Nephron progenitor cell (in vitro differentiated cells): ENCODE results near the gene RASGRP2.

Experiments
- DNase-seq: peaks from one replicate; pipeline ENCODE4 v3.0.0; 2021
- H3K27ac Mint-ChIP-seq: 2 replicates; pipeline ENCODE4 v1.8.0; 2021; ENCODE audit warnings: mild to moderate bottlenecking, moderate library complexity, mixed read lengths
- H3K27me3 Mint-ChIP-seq: 2 replicates; pipeline ENCODE4 v1.8.0; 2021; ENCODE audit warnings: mild to moderate bottlenecking, low read depth, mixed read lengths; ENCODE audit not compliant: poor library complexity
- H3K36me3 Mint-ChIP-seq: 2 replicates; pipeline ENCODE4 v1.8.0; 2021; ENCODE audit warnings: low read depth, mixed read lengths
- H3K4me1 Mint-ChIP-seq: 2 replicates; pipeline ENCODE4 v1.8.0; 2021; ENCODE audit warnings: mixed read lengths
- H3K4me3 Mint-ChIP-seq: 2 replicates; pipeline ENCODE4 v1.8.0; 2021; ENCODE audit warnings: mild to moderate bottlenecking, moderate library complexity, mixed read lengths
- H3K9me3 Mint-ChIP-seq: 2 replicates; pipeline ENCODE4 v1.8.0; 2021; ENCODE audit warnings: mild to moderate bottlenecking, moderate library complexity, mixed read lengths
- CTCF ChIP-seq: fragments of 200-600 bp; sonication (generic); IDR thresholded peaks from 2 replicates; pipeline ENCODE4 v1.5.0; 2021; ENCODE audit warnings: antibody characterized with exemption

RASGRP2 gene

GRCh38 chr11:64751136-64751535, 7.2 kb upstream of the RASGRP2 start:
- Mint-ChIP-seq H3K4me1 (peaks cover 44% of the 10 kb centered on the region), H3K27ac (no peak overlapping the region), H3K4me3 (no peak overlapping the region), H3K27me3 (peaks cover 31% of the 10 kb centered on the region), H3K36me3 (peaks cover 35% of the 10 kb centered on the region), H3K9me3 (no peaks in the 10 kb centered on the region)
- no peak for TF ChIP-seq CTCF
- DNase-seq, result no peak

GRCh38 chr11:64750361-64751054, 6.6 kb upstream of the RASGRP2 start:
- Mint-ChIP-seq H3K27me3 (peaks cover 37% of the 10 kb centered on the region), H3K27ac (no peak overlapping the region), H3K4me1 (peaks cover 39% of the 10 kb centered on the region), H3K4me3 (no peak overlapping the region), H3K9me3 (no peaks in the 10 kb centered on the region), H3K36me3 (peaks cover 35% of the 10 kb centered on the region)
- no peak for TF ChIP-seq CTCF
- DNase-seq, result no peak

GRCh38 chr11:64747961-64748665, 4.2 kb upstream of the RASGRP2 start:
- Mint-ChIP-seq H3K36me3 (peaks cover 35% of the 10 kb centered on the region), H3K27me3 (peaks cover 56% of the 10 kb centered on the region), H3K4me3 (no peak overlapping the region), H3K4me1 (peaks cover 34% of the 10 kb centered on the region), H3K27ac (no peak overlapping the region), H3K9me3 (no peaks in the 10 kb centered on the region)
- TF ChIP-seq CTCF, result no peak
- no peak for DNase-seq

- H3K4me1 Mint-ChIP-seq, result peaks cover 18% of the 10 kb centered on the region
- H3K4me3 Mint-ChIP-seq, result peak overlapping the region; percentile 34
- no peak overlapping the region for H3K27ac Mint-ChIP-seq
- H3K9me3 Mint-ChIP-seq, result no peaks in the 10 kb centered on the region
- H3K36me3 Mint-ChIP-seq, result peaks cover 21% of the 10 kb centered on the region
- no peak for TF ChIP-seq CTCF
- H3K27me3 Mint-ChIP-seq, result peaks cover 64% of the 10 kb centered on the region
- no peak for DNase-seq
Observed at GRCh38 chr11:64746486-64746885, 2.5 kb upstream of the RASGRP2 start.

GRCh38 chr11:64745521-64746328, 1.8 kb upstream of the RASGRP2 start:
- Mint-ChIP-seq H3K9me3 (no peaks in the 10 kb centered on the region), H3K4me3 (peak overlapping the region; percentile 82), H3K27me3 (peaks cover 68% of the 10 kb centered on the region), H3K4me1 (peaks cover 18% of the 10 kb centered on the region), H3K27ac (no peak overlapping the region), H3K36me3 (peaks cover 14% of the 10 kb centered on the region)
- TF ChIP-seq CTCF, result no peak
- DNase-seq, result peak; percentile 78
